Suprapubic skin (tissue), 4 donors: Measurements from ENCODE around the gene BAIAP3.

ENCODE experiments used
- CTCF ChIP-seq, 2 donors: fragments of 200-600 bp in 1 of 2; fragments of 450-650 bp in 1 of 2; sonication (generic) in 1 of 2; IDR thresholded peaks; one replicate each; pipeline ENCODE4 v1.5.1; 2016 to 2019; ENCODE audit warnings: antibody characterized with exemption in 2 of 2, mild to moderate bottlenecking in 1 of 2, moderate library complexity in 1 of 2
- POLR2A ChIP-seq, 2 donors: fragments of 450-650 bp; IDR thresholded peaks; one replicate each; pipeline ENCODE4 v1.6.1; 2017; ENCODE audit warnings: antibody characterized with exemption in 2 of 2, mild to moderate bottlenecking in 2 of 2, moderate library complexity in 2 of 2
- POLR2AphosphoS5 ChIP-seq, 3 donors: sonication (generic); formaldehyde crosslinking; IDR thresholded peaks; one replicate each; pipeline ENCODE4 v1.6.1; 2017; ENCODE audit warnings: antibody characterized with exemption in 3 of 3

- TF ChIP-seq CTCF (IDR thresholded peaks at IDR 0.05) (no peak), POLR2A (IDR thresholded peaks at IDR 0.05) (no peak), POLR2AphosphoS5 (IDR thresholded peaks at IDR 0.05) (no peak)
Observed at GRCh38 chr16:1311738-1312466, 21.5 kb upstream of the BAIAP3 start.
